Testis (tissue), 3 donors: ENCODE data around the gene MARCHF3. TPM values are rescaled to one million over a fixed set of nuclear protein-coding genes. Genes with fewer than 3 reads are reported as not detected.
"Not testable (repeated sequence)": the region's sequence is repeated elsewhere in the genome, so short reads cannot be mapped to it uniquely, and the experiment has no call there.

Source experiments
- DNase-seq: peaks from one replicate; pipeline ENCODE4 v3.0.0-alpha.2; 2019
- H3K27ac ChIP-seq, 2 donors: fragments of 200-600 bp; sonication (generic); one replicate each; pipeline ENCODE4 v1.5.1; 2019
- H3K27me3 ChIP-seq: fragments of 200-600 bp; sonication (generic); one replicate; pipeline ENCODE4 v1.5.1; 2019
- H3K36me3 ChIP-seq: fragments of 200-600 bp; sonication (generic); one replicate; pipeline ENCODE4 v1.5.1; 2017; ENCODE audit warnings: low read depth; ENCODE audit errors: missing control alignments
- H3K4me1 ChIP-seq: fragments of 200-600 bp; sonication (generic); one replicate; pipeline ENCODE4 v1.5.1; 2019
- H3K4me3 ChIP-seq, 2 donors: fragments of 200-600 bp; sonication (generic); one replicate each; pipeline ENCODE4 v1.5.1; 2017 to 2019
- H3K9me3 ChIP-seq: fragments of 200-600 bp; sonication (generic); one replicate; pipeline ENCODE4 v1.5.1; 2017
- POLR2A ChIP-seq: fragments of 450-650 bp; IDR thresholded peaks from one replicate; pipeline ENCODE4 v1.6.1; 2017; ENCODE audit warnings: antibody characterized with exemption, mild to moderate bottlenecking, moderate library complexity
- WGBS, 2 donors: methylation state at CpG; one replicate each; pipeline ENCODE4 v1.1.5; 2018; 5-methylcytosine and 5-hydroxymethylcytosine counted together
- intact Hi-C: fragments of 100-400 bp; cut with DNase I; formaldehyde crosslinking; loops from one replicate; pipeline ENCODE4 v1.15.1; 2023; ENCODE audit warnings: low total_unique reads
- polyA plus RNA-seq: library from polyadenylated mRNA; stranded (reverse); fragments of 350-450 nt; fragmentation: Illumina TruSeq; extraction: RNeasy Lipid Tissue Mini Kit (QIAGEN cat#74804); gene quantifications from one replicate; pipeline ENCODE4 v1.2.3, GENCODE V29; 2014; ENCODE audit warnings: low read depth, low replicate concordance; ENCODE audit not compliant: insufficient read depth
- total RNA-seq, 2 donors: library from RNA; depleted of rRNA; stranded (reverse); fragments of >200 nt; gene quantifications; one replicate each; pipeline ENCODE4 v1.2.3, GENCODE V29; 2016
- TF ChIP-seq, protein P1 (sequence below), 3 experiments: fragments of 450-650 bp in 2 of 3; fragments of 200-600 bp in 1 of 3; sonication (generic) in 1 of 3; IDR thresholded peaks; one replicate each; pipeline ENCODE4 v1.5.1; 2016 to 2019; ENCODE audit warnings: antibody characterized with exemption in 3 of 3, mild to moderate bottlenecking in 2 of 3, moderate library complexity in 1 of 3

Gene MARCHF3
- total and polyA plus RNA-seq, 3 donors from 2014 or later = 34.0 to 81.9 (median 38.8) TPM

GRCh38 chr5:126857472-126858410 lies 172.6 kb downstream of the MARCHF3 start:
- no peaks in the 10 kb centered on the region for H3K9me3 ChIP-seq
- H3K27me3 ChIP-seq = no peaks in the 10 kb centered on the region
- intact Hi-C loops = no loop called here
- H3K4me1 ChIP-seq = peaks cover 9% of the 10 kb centered on the region
- H3K36me3 ChIP-seq = no peaks in the 10 kb centered on the region
- no peak for TF ChIP-seq POLR2A
- TF ChIP-seq, protein P1, sequence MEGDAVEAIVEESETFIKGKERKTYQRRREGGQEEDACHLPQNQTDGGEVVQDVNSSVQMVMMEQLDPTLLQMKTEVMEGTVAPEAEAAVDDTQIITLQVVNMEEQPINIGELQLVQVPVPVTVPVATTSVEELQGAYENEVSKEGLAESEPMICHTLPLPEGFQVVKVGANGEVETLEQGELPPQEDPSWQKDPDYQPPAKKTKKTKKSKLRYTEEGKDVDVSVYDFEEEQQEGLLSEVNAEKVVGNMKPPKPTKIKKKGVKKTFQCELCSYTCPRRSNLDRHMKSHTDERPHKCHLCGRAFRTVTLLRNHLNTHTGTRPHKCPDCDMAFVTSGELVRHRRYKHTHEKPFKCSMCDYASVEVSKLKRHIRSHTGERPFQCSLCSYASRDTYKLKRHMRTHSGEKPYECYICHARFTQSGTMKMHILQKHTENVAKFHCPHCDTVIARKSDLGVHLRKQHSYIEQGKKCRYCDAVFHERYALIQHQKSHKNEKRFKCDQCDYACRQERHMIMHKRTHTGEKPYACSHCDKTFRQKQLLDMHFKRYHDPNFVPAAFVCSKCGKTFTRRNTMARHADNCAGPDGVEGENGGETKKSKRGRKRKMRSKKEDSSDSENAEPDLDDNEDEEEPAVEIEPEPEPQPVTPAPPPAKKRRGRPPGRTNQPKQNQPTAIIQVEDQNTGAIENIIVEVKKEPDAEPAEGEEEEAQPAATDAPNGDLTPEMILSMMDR (IDR thresholded peaks at IDR 0.05) = no peak
- no peak overlapping the region for H3K4me3 ChIP-seq
- H3K27ac ChIP-seq = no peak overlapping the region
- 64 to 66% methylated on average over 13 of the region's 13 CpGs for WGBS, 2 donors
- no peak for DNase-seq

DNA sequence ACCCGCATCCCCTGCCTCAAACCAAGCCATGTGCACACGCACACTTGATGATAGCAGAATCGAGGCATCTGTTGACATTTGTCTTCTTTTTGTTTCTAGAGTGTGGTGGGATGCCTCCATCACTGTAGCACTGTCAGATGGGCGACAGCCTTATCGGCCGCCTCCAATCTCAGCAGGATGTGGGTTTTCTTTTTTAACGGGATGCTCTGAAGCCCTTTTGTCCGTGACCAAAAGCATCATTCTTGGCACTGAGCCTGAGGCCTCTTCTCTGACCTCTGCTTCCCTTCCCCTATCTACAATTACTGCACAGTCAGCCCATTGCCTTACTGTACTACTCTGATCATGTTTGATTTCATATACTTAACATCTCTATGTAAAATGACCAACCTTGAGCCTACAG lies 175.1 kb downstream of the MARCHF3 start:
- DNase-seq = no peak
- no peak overlapping the region for H3K27ac ChIP-seq
- intact Hi-C loops = no loop called here
- H3K36me3 ChIP-seq = no peaks in the 10 kb centered on the region
- TF ChIP-seq, protein P1 (IDR thresholded peaks at IDR 0.05) = no peak
- TF ChIP-seq POLR2A = no peak
- no peaks in the 10 kb centered on the region for H3K9me3 ChIP-seq
- H3K4me3 ChIP-seq = no peak overlapping the region
- H3K4me1 ChIP-seq = peaks cover 9% of the 10 kb centered on the region
- H3K27me3 ChIP-seq = no peaks in the 10 kb centered on the region
- 39 to 62% methylated on average over 8 of the region's 8 CpGs for WGBS, 2 donors

DNA sequence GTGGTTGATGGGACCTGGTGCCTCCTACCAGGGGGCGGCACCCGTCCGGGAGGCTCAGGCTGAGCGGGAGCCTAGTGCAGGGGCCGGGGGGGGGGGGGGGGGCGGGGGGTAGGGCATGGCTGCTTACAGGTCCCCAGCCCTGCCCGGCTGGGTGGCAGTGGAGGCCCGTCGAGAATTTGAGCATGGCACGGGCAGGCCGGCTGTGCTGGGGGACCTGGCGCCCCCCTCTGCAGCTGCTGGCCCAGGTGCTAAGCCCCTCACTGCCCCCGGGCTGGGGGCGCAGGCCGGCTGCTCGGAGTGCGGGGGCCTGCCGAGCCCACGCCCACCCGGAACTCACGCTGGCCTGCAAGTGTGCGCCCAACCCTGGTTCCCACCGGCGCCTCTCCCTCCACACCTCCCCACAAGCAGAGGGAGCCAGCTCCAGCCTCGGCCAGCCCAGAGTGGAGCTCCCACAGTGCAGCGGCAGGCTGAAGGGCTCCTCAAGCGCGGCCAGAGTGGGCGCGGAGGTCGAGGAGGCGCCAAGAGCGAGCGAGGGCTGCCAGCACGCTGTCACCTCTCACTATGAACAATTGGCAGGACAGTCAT lies 175.7 kb downstream of the MARCHF3 start:
- intact Hi-C loops = no loop called here
- Histone ChIP-seq H3K4me1 (peaks cover 9% of the 10 kb centered on the region), H3K9me3 (no peaks in the 10 kb centered on the region), H3K4me3 (peak overlapping the region; percentile 33 to 43), H3K27ac (no peak overlapping the region), H3K36me3 (no peaks in the 10 kb centered on the region), H3K27me3 (no peaks in the 10 kb centered on the region)
- no peak for DNase-seq
- TF ChIP-seq, protein P1 (IDR thresholded peaks at IDR 0.05) = no peak
- TF ChIP-seq POLR2A = no peak
- 40 to 90% methylated on average over 10 to 21 of the region's 35 CpGs for WGBS, 2 donors

DNA sequence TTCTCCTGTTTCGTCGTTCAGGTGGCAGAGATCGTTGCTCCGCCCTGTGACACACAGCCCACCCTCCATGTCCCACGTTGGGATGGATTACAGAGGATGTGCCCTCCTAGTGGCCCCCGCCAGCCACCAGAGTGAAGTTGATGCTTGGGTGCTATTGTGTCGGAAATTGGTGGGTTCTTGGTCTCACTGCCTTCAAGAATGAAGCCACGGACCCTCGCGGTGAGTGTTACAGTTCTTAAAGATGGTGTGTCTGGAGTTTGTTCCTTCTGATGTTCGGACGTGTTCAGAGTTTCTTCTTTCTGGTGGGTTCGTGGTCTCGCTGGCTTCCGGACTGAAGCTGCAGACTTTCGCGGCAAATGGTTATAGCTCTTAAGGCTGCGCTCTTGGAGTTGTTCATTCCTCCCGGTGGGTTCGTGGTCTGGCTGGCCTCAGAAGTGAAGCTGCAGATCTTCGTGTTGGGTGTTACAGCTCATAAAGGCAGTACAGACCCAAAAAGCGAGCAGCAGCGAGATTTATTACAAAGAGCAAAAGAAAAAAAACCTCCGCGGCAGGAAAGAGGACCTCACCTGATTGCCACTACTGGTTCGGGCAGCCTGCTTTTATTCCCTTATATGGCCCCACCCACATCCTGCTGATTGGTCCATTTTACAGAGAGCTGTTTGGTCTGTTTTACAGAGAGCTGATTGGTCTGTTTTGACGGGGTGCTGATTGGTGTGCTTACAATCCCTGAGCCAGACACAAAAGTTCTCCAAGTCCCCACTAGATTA lies 176.6 kb downstream of the MARCHF3 start:
- intact Hi-C loops, H3K27me3 ChIP-seq, H3K9me3 ChIP-seq, H3K36me3 ChIP-seq, H3K27ac ChIP-seq: not testable (repeated sequence)
- WGBS, 2 donors = 66 to 81% methylated on average over 27 of the region's 27 CpGs
- Histone ChIP-seq H3K4me1 (peaks cover 18% of the 10 kb centered on the region), H3K4me3 (peak overlapping the region in 1 of 2 donors; percentile 43)
- DNase-seq = peak; percentile 48

- Histone ChIP-seq H3K36me3 (no peaks in the 10 kb centered on the region), H3K4me3 (no peak overlapping the region), H3K27ac (no peak overlapping the region), H3K27me3 (no peaks in the 10 kb centered on the region), H3K9me3 (no peaks in the 10 kb centered on the region), H3K4me1 (peaks cover 23% of the 10 kb centered on the region)
- no peak for DNase-seq
- 66 to 85% methylated on average over 7 of the region's 7 CpGs for WGBS, 2 donors
- intact Hi-C loops = no loop called here
- no peak for TF ChIP-seq POLR2A
- TF ChIP-seq, protein P1 (IDR thresholded peaks at IDR 0.05) = no peak
Measured at GRCh38 chr5:126852841-126853271, 177.5 kb downstream of the MARCHF3 start.
